ENCODE data around the gene MDH1.
A peak's percentile ranks its signal among the peaks of the same experiment; 100 is the strongest.

MDH1 gene

DNA sequence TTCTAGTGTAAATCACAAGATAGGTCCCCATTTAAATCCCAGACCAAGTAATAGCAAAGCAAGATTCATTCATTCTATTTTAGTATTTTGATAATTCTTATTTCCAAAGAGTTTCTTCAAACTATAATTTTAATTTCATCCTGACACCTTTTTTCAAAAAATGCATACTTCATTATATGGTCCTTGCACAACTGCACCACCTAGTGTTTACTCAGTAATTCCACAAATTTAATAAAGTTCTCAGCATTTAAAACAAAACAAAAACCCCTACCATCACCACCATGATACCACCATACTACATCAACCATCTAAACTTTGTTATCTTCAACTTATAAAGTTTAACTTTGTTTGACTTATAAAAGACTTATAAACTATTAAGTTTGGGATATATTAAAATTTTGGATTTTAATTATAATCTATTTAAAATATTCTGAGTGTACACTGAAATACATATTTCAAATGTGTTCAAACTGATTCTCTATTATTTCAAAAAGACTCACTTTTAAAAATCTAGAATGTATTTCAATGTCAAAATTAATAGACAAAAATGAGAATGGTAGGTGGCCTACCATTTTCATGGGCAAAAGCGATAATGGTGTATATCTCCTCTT, 44.6 kb upstream of the MDH1 start:
- no peaks in the 10 kb centered on the region for H3K4me1 ChIP-seq (ENCODE audit: control insufficient read depth, insufficient read depth, low read length)
- no peak overlapping the region for H3K27ac ChIP-seq (ENCODE audit: extremely low read depth, low read depth, low read length)
- H3K4me3 ChIP-seq (ENCODE audit: low read depth, low read length) = no peak overlapping the region
- ChIA-PET POLR2A (no interaction called here), CTCF (interaction anchor here (0.6 to 0.8 kb wide), 6 partner anchors 14 to 1582 kb away, joined by 3 to 4 read pairs (median 3); no protein-coding TSS in a partner anchor)
- no peaks in the 10 kb centered on the region for H3K36me3 ChIP-seq (ENCODE audit: control insufficient read depth in 2 of 2, insufficient read depth in 1 of 2, low read length in 2 of 2)
- TF ChIP-seq MYNN (tag by site-specific recombination; IDR thresholded peaks at IDR 0.05; ENCODE audit: borderline replicate concordance) (no peak), ZNF404 (tag by site-specific recombination; IDR thresholded peaks at IDR 0.05) (no peak), ZNF555 (tag by site-specific recombination; conservative IDR thresholded peaks at IDR 0.05) (no peak), YY1 (tag by site-specific recombination; IDR thresholded peaks at IDR 0.05) (no peak), ZNF654 (tag by site-specific recombination; IDR thresholded peaks at IDR 0.05; ENCODE audit: low read depth) (peak; percentile 45), ZFHX2 (tag by site-specific recombination; conservative IDR thresholded peaks at IDR 0.05) (no peak)
- no peaks in the 10 kb centered on the region for H3K9me3 ChIP-seq (ENCODE audit: control insufficient read depth, insufficient read depth, low read depth, low read length)

DNA sequence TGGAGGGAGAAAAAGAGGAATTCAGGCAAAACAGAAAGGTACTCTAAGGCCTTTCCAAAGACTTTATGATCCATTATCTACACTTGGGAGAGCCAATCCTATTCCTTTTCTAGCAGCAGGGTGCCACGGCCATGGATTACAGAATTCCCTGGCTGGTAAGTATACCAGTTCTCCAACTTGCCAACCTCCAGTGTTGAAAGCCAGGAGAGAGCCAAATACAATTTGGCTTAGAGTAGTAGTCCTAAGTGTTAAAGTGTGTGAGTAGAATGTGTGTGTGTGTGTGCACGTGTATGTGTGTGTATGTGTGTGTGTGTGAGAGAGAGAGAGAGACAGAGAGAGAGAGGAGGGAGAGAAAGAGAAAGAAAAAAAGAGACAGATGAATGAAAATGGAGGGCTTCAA, 43.7 kb upstream of the MDH1 start:
- CTCF ChIA-PET = interaction anchor here (0.7 kb wide), 2 partner anchors 28 to 1583 kb away, joined by 3 read pairs; no protein-coding TSS in a partner anchor
- Histone ChIP-seq H3K27ac (ENCODE audit: extremely low read depth, low read depth, low read length) (no peak overlapping the region), H3K36me3 (ENCODE audit: control insufficient read depth in 2 of 2, insufficient read depth in 1 of 2, low read length in 2 of 2) (no peaks in the 10 kb centered on the region), H3K4me1 (ENCODE audit: control insufficient read depth, insufficient read depth, low read length) (no peaks in the 10 kb centered on the region), H3K4me3 (ENCODE audit: low read depth, low read length) (no peak overlapping the region), H3K9me3 (ENCODE audit: control insufficient read depth, insufficient read depth, low read depth, low read length) (no peaks in the 10 kb centered on the region)
- 0 out of 2 replicates have a peak, but pooled peaks have one; percentile 41 for TF ChIP-seq ZNF791 (tag by site-specific recombination; IDR thresholded peaks at IDR 0.05)
- TF ChIP-seq, protein P1, sequence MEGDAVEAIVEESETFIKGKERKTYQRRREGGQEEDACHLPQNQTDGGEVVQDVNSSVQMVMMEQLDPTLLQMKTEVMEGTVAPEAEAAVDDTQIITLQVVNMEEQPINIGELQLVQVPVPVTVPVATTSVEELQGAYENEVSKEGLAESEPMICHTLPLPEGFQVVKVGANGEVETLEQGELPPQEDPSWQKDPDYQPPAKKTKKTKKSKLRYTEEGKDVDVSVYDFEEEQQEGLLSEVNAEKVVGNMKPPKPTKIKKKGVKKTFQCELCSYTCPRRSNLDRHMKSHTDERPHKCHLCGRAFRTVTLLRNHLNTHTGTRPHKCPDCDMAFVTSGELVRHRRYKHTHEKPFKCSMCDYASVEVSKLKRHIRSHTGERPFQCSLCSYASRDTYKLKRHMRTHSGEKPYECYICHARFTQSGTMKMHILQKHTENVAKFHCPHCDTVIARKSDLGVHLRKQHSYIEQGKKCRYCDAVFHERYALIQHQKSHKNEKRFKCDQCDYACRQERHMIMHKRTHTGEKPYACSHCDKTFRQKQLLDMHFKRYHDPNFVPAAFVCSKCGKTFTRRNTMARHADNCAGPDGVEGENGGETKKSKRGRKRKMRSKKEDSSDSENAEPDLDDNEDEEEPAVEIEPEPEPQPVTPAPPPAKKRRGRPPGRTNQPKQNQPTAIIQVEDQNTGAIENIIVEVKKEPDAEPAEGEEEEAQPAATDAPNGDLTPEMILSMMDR (tag by site-specific recombination; IDR thresholded peaks at IDR 0.05) = no peak
- TF ChIP-seq, protein P2, sequence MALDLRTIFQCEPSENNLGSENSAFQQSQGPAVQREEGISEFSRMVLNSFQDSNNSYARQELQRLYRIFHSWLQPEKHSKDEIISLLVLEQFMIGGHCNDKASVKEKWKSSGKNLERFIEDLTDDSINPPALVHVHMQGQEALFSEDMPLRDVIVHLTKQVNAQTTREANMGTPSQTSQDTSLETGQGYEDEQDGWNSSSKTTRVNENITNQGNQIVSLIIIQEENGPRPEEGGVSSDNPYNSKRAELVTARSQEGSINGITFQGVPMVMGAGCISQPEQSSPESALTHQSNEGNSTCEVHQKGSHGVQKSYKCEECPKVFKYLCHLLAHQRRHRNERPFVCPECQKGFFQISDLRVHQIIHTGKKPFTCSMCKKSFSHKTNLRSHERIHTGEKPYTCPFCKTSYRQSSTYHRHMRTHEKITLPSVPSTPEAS (tag by site-specific recombination; IDR thresholded peaks at IDR 0.05) = peak; percentile 63
- POLR2A ChIA-PET = no interaction called here

DNA sequence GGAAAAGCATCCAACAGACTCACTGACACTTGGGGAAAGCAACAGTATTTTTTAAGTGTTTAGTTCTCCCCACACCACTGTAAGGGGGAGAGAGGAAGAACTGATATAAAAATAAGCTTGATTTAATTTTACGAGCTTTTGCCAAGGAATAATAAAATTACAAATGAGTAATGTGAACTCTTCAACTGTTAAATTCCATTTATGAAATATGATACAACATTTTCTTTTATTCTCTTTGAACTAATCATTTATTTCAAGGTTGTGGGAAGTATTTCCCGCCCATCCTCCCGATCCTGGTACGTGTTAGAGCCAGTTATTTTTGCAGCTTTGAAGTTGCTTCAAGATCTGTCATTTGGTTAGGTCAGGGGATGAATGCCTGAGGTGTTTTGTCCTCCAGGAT, 35.7 kb upstream of the MDH1 start:
- TF ChIP-seq HOXD13 (CRISPR knock-in tag; IDR thresholded peaks at IDR 0.05; ENCODE audit: borderline replicate concordance) (no peak), REPIN1 (tag by site-specific recombination; IDR thresholded peaks at IDR 0.05; ENCODE audit: low read depth) (no peak), ZNF266 (tag by site-specific recombination; IDR thresholded peaks at IDR 0.05; ENCODE audit: low read depth) (no peak), ZNF391 (tag by site-specific recombination; IDR thresholded peaks at IDR 0.05; ENCODE audit: borderline replicate concordance, low read depth) (no peak), ZNF600 (tag by site-specific recombination; IDR thresholded peaks at IDR 0.05) (no peak), GLI4 (tag by site-specific recombination; IDR thresholded peaks at IDR 0.05) (no peak), ZNF121 (tag by site-specific recombination; IDR thresholded peaks at IDR 0.05) (no peak), WT1 (tag by site-specific recombination; IDR thresholded peaks at IDR 0.05) (no peak), TCF7L2 (IDR thresholded peaks at IDR 0.05; ENCODE audit: borderline replicate concordance, low read depth, low read length) (no peak), PRDM1 (tag by site-specific recombination; IDR thresholded peaks at IDR 0.05) (no peak), OSR2 (tag by site-specific recombination; IDR thresholded peaks at IDR 0.05) (no peak), ZBTB20 (tag by site-specific recombination; IDR thresholded peaks at IDR 0.05) (no peak), ZNF701 (tag by site-specific recombination; IDR thresholded peaks at IDR 0.05) (no peak), SP2 (tag by site-specific recombination; IDR thresholded peaks at IDR 0.05) (no peak), FEZF1 (tag by site-specific recombination; IDR thresholded peaks at IDR 0.05) (no peak), MZF1 (tag by site-specific recombination; IDR thresholded peaks at IDR 0.05; ENCODE audit: borderline replicate concordance) (no peak)
- TF ChIP-seq, protein P3, sequence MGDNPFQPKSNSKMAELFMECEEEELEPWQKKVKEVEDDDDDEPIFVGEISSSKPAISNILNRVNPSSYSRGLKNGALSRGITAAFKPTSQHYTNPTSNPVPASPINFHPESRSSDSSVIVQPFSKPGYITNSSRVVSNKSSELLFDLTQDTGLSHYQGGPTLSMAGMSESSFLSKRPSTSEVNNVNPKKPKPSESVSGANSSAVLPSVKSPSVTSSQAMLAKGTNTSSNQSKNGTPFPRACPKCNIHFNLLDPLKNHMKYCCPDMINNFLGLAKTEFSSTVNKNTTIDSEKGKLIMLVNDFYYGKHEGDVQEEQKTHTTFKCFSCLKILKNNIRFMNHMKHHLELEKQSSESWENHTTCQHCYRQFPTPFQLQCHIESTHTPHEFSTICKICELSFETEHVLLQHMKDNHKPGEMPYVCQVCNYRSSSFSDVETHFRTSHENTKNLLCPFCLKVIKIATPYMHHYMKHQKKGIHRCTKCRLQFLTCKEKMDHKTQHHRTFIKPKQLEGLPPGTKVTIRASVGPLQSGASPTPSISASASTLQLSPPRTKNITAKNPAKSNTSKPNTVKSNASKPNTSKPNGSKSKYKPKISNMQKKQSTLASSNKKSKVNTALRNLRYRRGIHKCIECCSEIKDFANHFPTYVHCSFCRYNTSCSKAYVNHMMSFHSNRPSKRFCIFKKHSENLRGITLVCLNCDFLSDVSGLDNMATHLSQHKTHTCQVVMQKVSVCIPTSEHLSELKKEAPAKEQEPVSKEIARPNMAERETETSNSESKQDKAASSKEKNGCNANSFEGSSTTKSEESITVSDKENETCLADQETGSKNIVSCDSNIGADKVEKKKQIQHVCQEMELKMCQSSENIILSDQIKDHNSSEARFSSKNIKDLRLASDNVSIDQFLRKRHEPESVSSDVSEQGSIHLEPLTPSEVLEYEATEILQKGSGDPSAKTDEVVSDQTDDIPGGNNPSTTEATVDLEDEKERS (tag by site-specific recombination; IDR thresholded peaks at IDR 0.05) = no peak
- no peak overlapping the region for H3K27ac ChIP-seq (ENCODE audit: extremely low read depth, low read depth, low read length)
- CTCF ChIA-PET = no interaction called here
- H3K9me3 ChIP-seq (ENCODE audit: control insufficient read depth, insufficient read depth, low read depth, low read length) = no peaks in the 10 kb centered on the region
- H3K4me3 ChIP-seq (ENCODE audit: low read depth, low read length) = no peak overlapping the region
- H3K36me3 ChIP-seq (ENCODE audit: control insufficient read depth in 2 of 2, insufficient read depth in 1 of 2, low read length in 2 of 2) = no peaks in the 10 kb centered on the region
- no peaks in the 10 kb centered on the region for H3K4me1 ChIP-seq (ENCODE audit: control insufficient read depth, insufficient read depth, low read length)
- POLR2A ChIA-PET = no interaction called here

All from HEK293 (cell line).